ENCODE data around the gene DIO2. TPM values are rescaled to one million over a fixed set of nuclear protein-coding genes. Genes with fewer than 3 reads are reported as not detected.

The DIO2 gene
- total RNA-seq, 6 donors from 2014 or later: 0.46 to 1.7 (median 0.85) TPM; not detected in 2

DNA sequence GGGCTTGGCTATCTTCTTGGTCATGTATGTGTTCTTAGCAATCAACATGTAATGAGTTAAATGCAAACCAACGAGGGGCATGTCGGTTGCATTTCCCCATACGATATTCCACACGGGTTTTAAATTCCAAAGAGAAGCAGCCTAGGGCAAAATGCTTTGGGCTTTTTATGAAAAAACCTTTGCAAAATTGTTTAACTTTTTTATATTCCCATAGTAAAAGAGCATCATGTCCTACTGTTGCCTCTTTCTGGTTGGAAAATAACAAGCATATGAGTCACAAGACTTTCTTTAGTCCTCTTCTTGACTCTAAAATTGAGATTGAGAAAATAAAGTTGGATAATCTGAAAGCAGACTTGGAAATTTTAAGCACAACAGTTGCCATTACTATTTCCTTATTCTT, 3.8 kb upstream of the DIO2 start:
- ATAC-seq (ENCODE audit: low FRiP score in 2 of 2) (no peak), DNase-seq (no peak)
- Histone ChIP-seq H3K36me3 (no peaks in the 10 kb centered on the region), H3K9me3 (no peaks in the 10 kb centered on the region), H3K4me1 (no peaks in the 10 kb centered on the region), H3K27ac (no peak overlapping the region), H3K27me3 (no peaks in the 10 kb centered on the region), H3K4me3 (no peak overlapping the region)
- TF ChIP-seq EP300 (IDR thresholded peaks at IDR 0.05) (no peak), POLR2AphosphoS5 (IDR thresholded peaks at IDR 0.05) (no peak), POLR2A (IDR thresholded peaks at IDR 0.05) (no peak)
- TF ChIP-seq, protein P1, sequence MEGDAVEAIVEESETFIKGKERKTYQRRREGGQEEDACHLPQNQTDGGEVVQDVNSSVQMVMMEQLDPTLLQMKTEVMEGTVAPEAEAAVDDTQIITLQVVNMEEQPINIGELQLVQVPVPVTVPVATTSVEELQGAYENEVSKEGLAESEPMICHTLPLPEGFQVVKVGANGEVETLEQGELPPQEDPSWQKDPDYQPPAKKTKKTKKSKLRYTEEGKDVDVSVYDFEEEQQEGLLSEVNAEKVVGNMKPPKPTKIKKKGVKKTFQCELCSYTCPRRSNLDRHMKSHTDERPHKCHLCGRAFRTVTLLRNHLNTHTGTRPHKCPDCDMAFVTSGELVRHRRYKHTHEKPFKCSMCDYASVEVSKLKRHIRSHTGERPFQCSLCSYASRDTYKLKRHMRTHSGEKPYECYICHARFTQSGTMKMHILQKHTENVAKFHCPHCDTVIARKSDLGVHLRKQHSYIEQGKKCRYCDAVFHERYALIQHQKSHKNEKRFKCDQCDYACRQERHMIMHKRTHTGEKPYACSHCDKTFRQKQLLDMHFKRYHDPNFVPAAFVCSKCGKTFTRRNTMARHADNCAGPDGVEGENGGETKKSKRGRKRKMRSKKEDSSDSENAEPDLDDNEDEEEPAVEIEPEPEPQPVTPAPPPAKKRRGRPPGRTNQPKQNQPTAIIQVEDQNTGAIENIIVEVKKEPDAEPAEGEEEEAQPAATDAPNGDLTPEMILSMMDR (IDR thresholded peaks at IDR 0.05): no peak
- 86 to 91% methylated on average over 4 of the region's 4 CpGs for WGBS, 2 donors

DNA sequence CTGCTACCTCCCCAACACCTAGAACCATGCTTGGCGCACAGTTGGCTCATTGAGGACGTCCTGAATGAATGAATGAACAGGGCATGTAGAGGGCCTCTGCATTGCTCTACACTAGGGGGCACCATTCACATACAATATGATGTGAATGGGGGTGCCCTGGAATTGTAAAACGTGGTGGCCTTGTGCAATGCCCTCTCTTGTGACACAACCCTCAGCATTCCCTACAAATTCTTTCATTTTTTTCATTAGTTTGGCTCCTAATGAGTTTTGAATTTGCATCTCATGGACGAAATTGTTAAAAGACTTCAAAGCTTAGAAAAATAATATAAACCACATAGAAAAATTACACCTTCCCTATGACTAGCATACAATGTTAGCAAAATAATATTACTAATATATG, 2.3 kb upstream of the DIO2 start:
- Histone ChIP-seq H3K36me3 (no peaks in the 10 kb centered on the region), H3K27me3 (no peaks in the 10 kb centered on the region), H3K9me3 (no peaks in the 10 kb centered on the region), H3K4me3 (no peak overlapping the region), H3K27ac (no peak overlapping the region), H3K4me1 (no peaks in the 10 kb centered on the region)
- ATAC-seq (ENCODE audit: low FRiP score in 2 of 2): peak in 1 of 2 donors; percentile 18
- no peak for TF ChIP-seq POLR2A (IDR thresholded peaks at IDR 0.05)
- TF ChIP-seq, protein P1 (IDR thresholded peaks at IDR 0.05): peak in 1 of 6 experiments; percentile 6
- WGBS, 2 donors: 38 to 51% methylated on average over 4 of the region's 4 CpGs
- DNase-seq: no peak

DNA sequence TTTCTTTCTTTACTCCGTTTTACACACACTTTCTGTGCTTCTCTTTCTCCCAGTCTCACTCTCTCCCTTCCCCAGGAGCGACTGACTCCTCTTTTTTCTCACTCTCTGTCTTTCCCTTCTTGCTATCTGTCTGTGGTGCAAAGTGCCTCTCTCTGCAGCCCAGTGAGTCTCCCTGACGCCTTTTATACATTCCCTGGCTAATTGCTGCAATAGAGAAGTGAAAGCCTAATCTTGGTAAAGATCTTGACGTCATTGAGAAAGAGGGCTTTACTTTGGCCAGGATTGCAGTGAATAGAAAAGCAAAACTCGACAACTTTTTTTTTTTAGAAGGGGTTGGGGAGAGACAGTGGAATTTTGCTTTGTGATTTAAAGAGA, 706 bp upstream of the DIO2 start:
- ATAC-seq (ENCODE audit: low FRiP score in 2 of 2): peak in 1 of 2 donors; percentile 47
- Histone ChIP-seq H3K4me1 (no peaks in the 10 kb centered on the region), H3K4me3 (peak overlapping the region in 1 of 4 donors; percentile 9), H3K27ac (no peak overlapping the region), H3K36me3 (no peaks in the 10 kb centered on the region), H3K27me3 (no peaks in the 10 kb centered on the region), H3K9me3 (no peaks in the 10 kb centered on the region)
- TF ChIP-seq POLR2AphosphoS5 (IDR thresholded peaks at IDR 0.05) (no peak), POLR2A (IDR thresholded peaks at IDR 0.05) (no peak), EP300 (IDR thresholded peaks at IDR 0.05) (no peak)
- TF ChIP-seq, protein P1 (IDR thresholded peaks at IDR 0.05): no peak
- no peak for DNase-seq
- WGBS, 2 donors: 4 to 5% methylated on average over 5 of the region's 5 CpGs

DNA sequence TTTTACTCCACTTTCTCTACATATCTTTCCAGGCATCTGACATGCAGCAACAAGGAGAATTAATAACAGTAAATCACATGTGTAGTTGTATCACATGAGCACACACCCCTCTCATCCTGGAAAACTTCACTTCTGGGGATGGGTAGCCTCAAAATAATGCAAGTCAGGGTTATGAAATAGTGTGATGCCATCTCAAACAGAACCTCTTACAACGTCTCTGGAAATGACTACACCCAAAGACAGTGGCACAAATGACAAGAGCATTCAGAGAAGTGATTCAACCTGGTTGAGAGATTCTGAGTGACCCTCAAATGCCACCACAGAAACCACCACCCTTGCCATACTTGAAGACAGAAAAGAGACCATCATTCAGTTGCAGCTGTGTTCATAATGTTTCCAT, 2.8 kb downstream of the DIO2 start:
- 27 to 57% methylated on average over 1 of the region's 1 CpG for WGBS, 2 donors
- H3K4me3 ChIP-seq: no peak overlapping the region

More for the DNA sequence above, 2.8 kb downstream of the DIO2 start:
- TF ChIP-seq, protein P1 (IDR thresholded peaks at IDR 0.05): no peak
- TF ChIP-seq POLR2AphosphoS5 (IDR thresholded peaks at IDR 0.05) (no peak), POLR2A (IDR thresholded peaks at IDR 0.05) (no peak), EP300 (IDR thresholded peaks at IDR 0.05) (no peak)
- Histone ChIP-seq H3K27ac (no peak overlapping the region), H3K36me3 (no peaks in the 10 kb centered on the region), H3K4me1 (no peaks in the 10 kb centered on the region), H3K9me3 (no peaks in the 10 kb centered on the region), H3K27me3 (no peaks in the 10 kb centered on the region)
- ATAC-seq (ENCODE audit: low FRiP score in 2 of 2) (no peak), DNase-seq (no peak)
